Pancreas (tissue), 10 donors: ENCODE measurements around the gene ITPR2. TPM values are rescaled to one million over a fixed set of nuclear protein-coding genes. Genes with fewer than 3 reads are reported as not detected.
"Not testable (repeated sequence)": the region's sequence is repeated elsewhere in the genome, so short reads cannot be mapped to it uniquely, and the experiment has no call there.

Experiments
- ATAC-seq, 4 donors: fragments of 200-7000 bp; cut with Tn5 transposase; one replicate each; pipeline versions ENCODE4 v1.8.0 to v1.9.1; 2020; ENCODE audit warnings: mild to moderate bottlenecking in 4 of 4, moderate library complexity in 4 of 4
- DNase-seq, 6 donors: peaks; one replicate each; pipeline ENCODE4 v3.0.0-alpha.2; 2020
- FAIRE-seq: peaks from 2 replicates; lab custom pipeline; 2012; peaks lifted over from hg19 to GRCh38; lab: Jason Lieb, UNC
- H3K27ac ChIP-seq, 4 donors: fragments of 200-600 bp; sonication (generic); 1 replicate in 3 of 4; 2 replicates in 1 of 4; pipeline versions ENCODE4 v1.5.0 to v1.8.0; 2020
- H3K27me3 ChIP-seq, 4 donors: fragments of 200-600 bp; one replicate each; pipeline ENCODE4 v1.8.0; 2021
- H3K36me3 ChIP-seq, 3 donors: fragments of 200-600 bp; sonication (generic) in 1 of 3; one replicate each; pipeline versions ENCODE4 v1.5.0 to v1.8.0; 2020 to 2021
- H3K4me1 ChIP-seq, 3 donors: fragments of 200-600 bp; one replicate each; pipeline ENCODE4 v1.8.0; 2021
- H3K4me3 ChIP-seq, 4 donors: fragments of 200-600 bp; sonication (generic) in 2 of 4; one replicate each; pipeline versions ENCODE4 v1.5.0 to v1.8.0; 2020 to 2021
- H3K9me3 ChIP-seq, 4 donors: fragments of 200-600 bp; one replicate each; pipeline ENCODE4 v1.8.0; 2021
- CTCF ChIP-seq, 4 donors: fragments of 200-600 bp; sonication (generic) in 3 of 4; IDR thresholded peaks; one replicate each; pipeline versions ENCODE4 v1.5.0 to v1.8.0; 2021; ENCODE audit warnings: antibody characterized with exemption in 4 of 4
- WGBS, 2 donors: extraction: QIAGEN DNeasy Blood & Tissue Kit; methylation state at CpG; one replicate each; pipeline ENCODE4 v1.1.7; 2013; 5-methylcytosine and 5-hydroxymethylcytosine counted together
- intact Hi-C, 3 donors: fragments of 100-400 bp; cut with DNase I; formaldehyde crosslinking; loops; one replicate each; pipeline versions ENCODE4 v1.11.1 to v1.14.2; 2022
- polyA plus RNA-seq, 2 donors: library from polyadenylated mRNA; stranded (reverse); fragments of 200-250 nt; gene quantifications; one replicate each; pipeline ENCODE4 v1.2.3, GENCODE V29; 2013
- total RNA-seq, 6 donors: library from RNA; stranded (reverse); fragmentation: NEBNext Ultra II Directional in 4 of 6; extraction: Animal tissue kit (Norgen Biotek cat#: 25700) in 4 of 6; gene quantifications; one replicate each; pipeline versions ENCODE4 v1.2.1 to v1.2.4, GENCODE V29; 2021 to 2023
- donor health status: healthy with polysubstance abuse.
- donor health status: DM: no; HTN: no; CAD: no; lungs with moderate emphysema.
- donor health status: DM: no; HTN: no; CAD: no.
- donor health status: control.
- donor health status: control.
- donor health status: Bipolar disorder and iron deficiency.
- donor health status: DM: yes; HTN: yes; CAD: no.
- donor health status: DM: no; HTN: no; CAD: no.
- donor health status: DM: no; HTN: no; CAD: no.
- donor health status: DM: yes; HTN: yes; CAD: no.

Gene ITPR2
- total and polyA plus RNA-seq, 8 donors: 3.3 to 51.8 (median 25.5) TPM

GRCh38 chr12:26790645-26790994 lies 42.4 kb downstream of the ITPR2 start:
- peaks cover 4 to 13% (median 5%) of the 10 kb centered on the region in 3 donors for H3K4me1 ChIP-seq
- no peaks in the 10 kb centered on the region for H3K9me3 ChIP-seq
- intact Hi-C loops: no loop called here
- no peak overlapping the region for H3K4me3 ChIP-seq
- 90 to 100% methylated on average over 1 of the region's 1 CpG for WGBS, 2 donors
- ATAC-seq (peak in 1 of 4 donors; percentile 41), FAIRE-seq (no peak), DNase-seq (no peak)
- no peak for TF ChIP-seq CTCF (IDR thresholded peaks at IDR 0.05)
- no peaks in the 10 kb centered on the region for H3K36me3 ChIP-seq
- no peak overlapping the region for H3K27ac ChIP-seq
- H3K27me3 ChIP-seq: no peaks in the 10 kb centered on the region

GRCh38 chr12:26789731-26790644 lies 43.0 kb downstream of the ITPR2 start:
- Histone ChIP-seq H3K36me3 (no peaks in the 10 kb centered on the region), H3K4me3 (no peak overlapping the region), H3K9me3 (no peaks in the 10 kb centered on the region), H3K27me3 (no peaks in the 10 kb centered on the region), H3K27ac (no peak overlapping the region), H3K4me1 (peaks cover 4 to 13% (median 5%) of the 10 kb centered on the region in 3 donors)
- FAIRE-seq (peak; percentile 81), ATAC-seq (peak in 1 of 4 donors; percentile 23), DNase-seq (no peak)
- intact Hi-C loops: no loop called here
- 32 to 65% methylated on average over 2 of the region's 2 CpGs for WGBS, 2 donors
- no peak for TF ChIP-seq CTCF (IDR thresholded peaks at IDR 0.05)

- no peak for TF ChIP-seq CTCF (IDR thresholded peaks at IDR 0.05)
- H3K9me3 ChIP-seq: no peaks in the 10 kb centered on the region
- H3K4me1 ChIP-seq: peaks cover 4 to 13% (median 5%) of the 10 kb centered on the region in 3 donors
- H3K4me3 ChIP-seq: no peak overlapping the region
- DNase-seq (no peak), ATAC-seq (peak in 3 of 4 donors; percentile 67 to 85 (median 72)), FAIRE-seq (no peak)
- intact Hi-C loops: no loop called here
- WGBS, 2 donors: 62 to 75% methylated on average over 2 of the region's 2 CpGs
- no peaks in the 10 kb centered on the region for H3K27me3 ChIP-seq
- peak overlapping the region in 2 of 4 donors; percentile 16 to 55 for H3K27ac ChIP-seq
- H3K36me3 ChIP-seq: no peaks in the 10 kb centered on the region
Measured at GRCh38 chr12:26786865-26787514, 46.0 kb downstream of the ITPR2 start.

DNA sequence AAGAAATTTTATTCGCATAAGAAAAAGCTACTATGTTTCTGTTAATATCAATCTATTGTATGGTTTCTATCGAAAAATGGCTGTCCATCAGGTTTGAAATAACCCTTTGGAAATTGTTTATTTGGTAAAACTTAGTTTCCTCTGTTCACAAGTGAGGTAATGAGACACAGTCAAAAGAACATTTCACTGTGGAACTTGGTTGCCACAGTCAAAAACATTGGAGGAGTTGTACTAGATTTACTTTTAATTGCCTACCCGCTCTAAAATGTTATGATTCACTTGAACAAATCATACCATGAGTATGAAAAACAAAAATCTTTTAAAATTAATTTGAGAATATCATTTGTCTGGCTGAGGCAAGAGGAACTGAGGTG lies 46.5 kb downstream of the ITPR2 start:
- Histone ChIP-seq H3K27me3 (no peaks in the 10 kb centered on the region), H3K27ac (peak overlapping the region in 2 of 4 donors; percentile 16 to 55), H3K4me3 (no peak overlapping the region), H3K36me3 (no peaks in the 10 kb centered on the region), H3K9me3 (no peaks in the 10 kb centered on the region), H3K4me1 (peaks cover 4 to 13% (median 5%) of the 10 kb centered on the region in 3 donors)
- intact Hi-C loops: no loop called here
- ATAC-seq (no peak), DNase-seq (no peak), FAIRE-seq (no peak)
- no peak for TF ChIP-seq CTCF (IDR thresholded peaks at IDR 0.05)
- WGBS, 2 donors: 97 to 98% methylated on average over 3 of the region's 3 CpGs

DNA sequence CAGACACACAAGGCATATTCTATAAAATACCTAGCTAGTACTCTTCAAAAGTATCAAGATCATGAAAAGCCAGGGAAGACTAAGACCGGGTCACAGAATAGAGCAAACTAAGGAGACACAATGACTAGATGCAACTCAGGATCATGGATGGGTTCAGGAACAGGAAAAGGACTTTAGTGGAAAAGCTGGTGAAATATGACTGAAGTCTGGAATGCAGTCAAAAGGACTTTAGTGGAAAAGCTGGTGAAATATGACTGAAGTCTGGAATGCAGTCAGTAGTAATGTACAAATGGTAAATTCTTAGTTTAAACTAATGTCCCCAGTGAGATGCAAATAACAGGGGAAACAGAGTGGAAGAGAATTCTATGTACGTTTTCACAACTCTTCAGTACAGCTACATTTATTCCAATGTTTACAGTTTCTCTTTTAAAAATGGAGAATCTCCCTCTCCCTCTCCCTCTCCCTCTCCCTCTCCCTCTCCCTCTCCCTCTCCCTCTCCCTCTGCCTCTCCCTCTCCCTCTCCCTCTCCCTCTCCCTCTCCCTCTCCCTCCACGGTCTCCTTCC lies 49.1 kb downstream of the ITPR2 start:
- H3K36me3 ChIP-seq, H3K27ac ChIP-seq, H3K4me3 ChIP-seq, intact Hi-C loops, FAIRE-seq, ATAC-seq, DNase-seq, H3K27me3 ChIP-seq, H3K9me3 ChIP-seq: not testable (repeated sequence)
- WGBS, 2 donors: 88 to 91% methylated on average over 2 of the region's 3 CpGs
- H3K4me1 ChIP-seq: peaks cover 0 to 11% (median 4%) of the 10 kb centered on the region in 3 donors
